ENCODE results near the gene UHMK1. TPM values are rescaled to one million over a fixed set of nuclear protein-coding genes. Genes with fewer than 3 reads are reported as not detected.
A peak's percentile ranks its signal among the peaks of the same experiment; 100 is the strongest.
"Not testable (repeated sequence)": the region's sequence is repeated elsewhere in the genome, so short reads cannot be mapped to it uniquely, and the experiment has no call there.

The UHMK1 gene
- total RNA-seq, 1 donor from 2014 or later = 43.5 TPM

- Histone ChIP-seq H3K9me3 (ENCODE audit: insufficient read depth, low read depth, low read length) (no peaks in the 10 kb centered on the region), H3K4me2 (ENCODE audit: low read length) (no peak overlapping the region), H3K4me1 (ENCODE audit: insufficient read depth, low read length) (no peaks in the 10 kb centered on the region), H3K27me3 (ENCODE audit: insufficient read depth, low read length) (no peaks in the 10 kb centered on the region), H3K36me3 (ENCODE audit: insufficient read depth, low read length) (no peaks in the 10 kb centered on the region), H3K79me2 (ENCODE audit: insufficient read depth, low read length) (no peaks in the 10 kb centered on the region), H2AFZ (ENCODE audit: low read depth, low read length) (no peak overlapping the region), H3K9ac (ENCODE audit: low read length) (no peak overlapping the region), H3K27ac (ENCODE audit: low read depth, low read length) (no peak overlapping the region), H4K20me1 (ENCODE audit: insufficient read depth, low read length) (no peaks in the 10 kb centered on the region), H3K4me3 (ENCODE audit: insufficient read depth, low read depth, low read length) (no peak overlapping the region)
- no peaks in the 10 kb centered on the region for H3K4me1 Mint-ChIP-seq (ENCODE audit: low read depth, unreplicated experiment)
- H3K9me3 Mint-ChIP-seq (ENCODE audit: unreplicated experiment) = peaks cover under 1% of the 10 kb centered on the region
- FAIRE-seq = no peak
- H3K27me3 Mint-ChIP-seq (ENCODE audit: low read depth, unreplicated experiment) = peaks cover 2% of the 10 kb centered on the region
- no peaks in the 10 kb centered on the region for H3K36me3 Mint-ChIP-seq (ENCODE audit: low read depth, unreplicated experiment)
- no peak overlapping the region for H3K4me3 Mint-ChIP-seq (ENCODE audit: unreplicated experiment)
- TF ChIP-seq CTCF (IDR thresholded peaks at IDR 0.05; ENCODE audit: insufficient read depth, low read depth, low read length) (no peak), EZH2 (IDR thresholded peaks at IDR 0.05; ENCODE audit: insufficient read depth, low read length) (no peak)
- peak; percentile 16 for DNase-seq (ENCODE audit: low read depth)
- H3K27ac Mint-ChIP-seq (ENCODE audit: unreplicated experiment) = no peak overlapping the region
These were observed 39.4 kb upstream of the UHMK1 start for GRCh38 chr1:162458236-162458635.

GRCh38 chr1:162462425-162462824 is 35.2 kb upstream of the UHMK1 start:
- H3K9me3 Mint-ChIP-seq (ENCODE audit: unreplicated experiment); H3K27me3 Mint-ChIP-seq (ENCODE audit: low read depth, unreplicated experiment); H3K4me2 ChIP-seq (ENCODE audit: low read length); H3K36me3 ChIP-seq (ENCODE audit: insufficient read depth, low read length); FAIRE-seq; H3K4me1 ChIP-seq (ENCODE audit: insufficient read depth, low read length); H3K4me3 Mint-ChIP-seq (ENCODE audit: unreplicated experiment); H3K27ac ChIP-seq (ENCODE audit: low read depth, low read length); H3K4me3 ChIP-seq (ENCODE audit: insufficient read depth, low read depth, low read length); H3K79me2 ChIP-seq (ENCODE audit: insufficient read depth, low read length); DNase-seq (ENCODE audit: low read depth); H3K9ac ChIP-seq (ENCODE audit: low read length); H3K9me3 ChIP-seq (ENCODE audit: insufficient read depth, low read depth, low read length); H4K20me1 ChIP-seq (ENCODE audit: insufficient read depth, low read length); H3K27ac Mint-ChIP-seq (ENCODE audit: unreplicated experiment); H3K27me3 ChIP-seq (ENCODE audit: insufficient read depth, low read length); H3K36me3 Mint-ChIP-seq (ENCODE audit: low read depth, unreplicated experiment); H2AFZ ChIP-seq (ENCODE audit: low read depth, low read length); H3K4me1 Mint-ChIP-seq (ENCODE audit: low read depth, unreplicated experiment): not testable (repeated sequence)

- H3K4me1 Mint-ChIP-seq (ENCODE audit: low read depth, unreplicated experiment) = no peaks in the 10 kb centered on the region
- no peak overlapping the region for H3K9ac ChIP-seq (ENCODE audit: low read length)
- H3K4me3 ChIP-seq (ENCODE audit: insufficient read depth, low read depth, low read length) = no peak overlapping the region
- no peak for DNase-seq (ENCODE audit: low read depth)
- no peak overlapping the region for H3K27ac ChIP-seq (ENCODE audit: low read depth, low read length)
- peaks cover 1% of the 10 kb centered on the region for H3K27me3 Mint-ChIP-seq (ENCODE audit: low read depth, unreplicated experiment)
- H3K4me2 ChIP-seq (ENCODE audit: low read length) = no peak overlapping the region
- no peak overlapping the region for H2AFZ ChIP-seq (ENCODE audit: low read depth, low read length)
- no peaks in the 10 kb centered on the region for H3K9me3 ChIP-seq (ENCODE audit: insufficient read depth, low read depth, low read length)
- no peak overlapping the region for H3K27ac Mint-ChIP-seq (ENCODE audit: unreplicated experiment)
- no peak for FAIRE-seq
- H3K36me3 ChIP-seq (ENCODE audit: insufficient read depth, low read length) = no peaks in the 10 kb centered on the region
- no peaks in the 10 kb centered on the region for H3K36me3 Mint-ChIP-seq (ENCODE audit: low read depth, unreplicated experiment)
- TF ChIP-seq CTCF (IDR thresholded peaks at IDR 0.05; ENCODE audit: insufficient read depth, low read depth, low read length) (no peak), EZH2 (IDR thresholded peaks at IDR 0.05; ENCODE audit: insufficient read depth, low read length) (no peak)
- no peaks in the 10 kb centered on the region for H3K4me1 ChIP-seq (ENCODE audit: insufficient read depth, low read length)
- H3K4me3 Mint-ChIP-seq (ENCODE audit: unreplicated experiment) = no peak overlapping the region
- H3K79me2 ChIP-seq (ENCODE audit: insufficient read depth, low read length) = no peaks in the 10 kb centered on the region
- peaks cover 2% of the 10 kb centered on the region for H3K27me3 ChIP-seq (ENCODE audit: insufficient read depth, low read length)
- H4K20me1 ChIP-seq (ENCODE audit: insufficient read depth, low read length) = no peaks in the 10 kb centered on the region
- peaks cover 7% of the 10 kb centered on the region for H3K9me3 Mint-ChIP-seq (ENCODE audit: unreplicated experiment)
These were observed 34.6 kb upstream of the UHMK1 start for GRCh38 chr1:162463021-162463420.

Measured in astrocyte (in vitro differentiated cells and primary cell).